Naive thymus-derived CD8-positive, alpha-beta T cell (primary cell): Measurements from ENCODE around the gene ADNP. TPM values are rescaled to one million over a fixed set of nuclear protein-coding genes. Genes with fewer than 3 reads are reported as not detected.

Experiments used
- ATAC-seq, 2 donors: fragments of 150-1000 bp; cut with Tn5 transposase in 1 of 2; sonication (Bioruptor Pico), chemical (Tn5 transposase) in 1 of 2; 1 replicate in 1 of 2; 2 replicates in 1 of 2; pipeline ENCODE4 v1.10.0; 2021; ENCODE audit warnings: mild to moderate bottlenecking in 2 of 2, moderate library complexity in 2 of 2
- POLR2A ChIA-PET: fragments of 350-600 bp; sonication (Branson Sonifier 250); formaldehyde crosslinking; loops from one replicate; lab custom pipeline; 2021; ENCODE audit warnings: antibody characterized with exemption; lab: Charles Lee
- DNase-seq, 10 donors: peaks; one replicate each; pipeline versions ENCODE4 v3.0.0 to v3.0.0-alpha.2; 2020 to 2022
- H3K27ac Mint-ChIP-seq, 10 donors: one replicate each; pipeline ENCODE4 v1.8.0; 2020 to 2022; ENCODE audit warnings: mild to moderate bottlenecking in 10 of 10, mixed read lengths in 10 of 10, moderate library complexity in 4 of 10, inconsistent platforms in 1 of 10
- H3K27me3 Mint-ChIP-seq, 5 donors: one replicate each; pipeline ENCODE4 v1.8.0; 2021 to 2022; ENCODE audit warnings: mixed read lengths in 5 of 5
- H3K36me3 Mint-ChIP-seq, 3 donors: one replicate each; pipeline ENCODE4 v1.8.0; 2020 to 2022; ENCODE audit warnings: mixed read lengths in 3 of 3, mild to moderate bottlenecking in 2 of 3, inconsistent platforms in 1 of 3
- H3K4me1 Mint-ChIP-seq, 4 donors: one replicate each; pipeline ENCODE4 v1.8.0; 2021 to 2022; ENCODE audit warnings: mixed read lengths in 4 of 4
- H3K4me3 Mint-ChIP-seq, 10 donors: one replicate each; pipeline ENCODE4 v1.8.0; 2020 to 2022; ENCODE audit warnings: mild to moderate bottlenecking in 10 of 10, mixed read lengths in 10 of 10, moderate library complexity in 6 of 10, inconsistent platforms in 1 of 10
- H3K9me3 Mint-ChIP-seq, 9 donors: one replicate each; pipeline ENCODE4 v1.8.0; 2020 to 2022; ENCODE audit warnings: mixed read lengths in 9 of 9, mild to moderate bottlenecking in 3 of 9, inconsistent platforms in 1 of 9, moderate library complexity in 1 of 9
- polyA plus RNA-seq, 3 donors: library from polyadenylated mRNA; unstranded; fragments of 300-500 nt; fragmentation: Illumina TruSeq; gene quantifications; one replicate each; pipeline ENCODE4 v1.2.3, GENCODE V29; 2021
- total RNA-seq, 8 experiments: library from RNA in 2 of 8; stranded (reverse) in 2 of 8; gene quantifications; one replicate each; pipeline ENCODE4 v1.2.3 and lab custom pipeline; 2021 to 2026

ADNP gene
- total and polyA plus RNA-seq, 5 experiments from 2014 or later: 6.3 to 73.8 (median 10.9) TPM

DNA sequence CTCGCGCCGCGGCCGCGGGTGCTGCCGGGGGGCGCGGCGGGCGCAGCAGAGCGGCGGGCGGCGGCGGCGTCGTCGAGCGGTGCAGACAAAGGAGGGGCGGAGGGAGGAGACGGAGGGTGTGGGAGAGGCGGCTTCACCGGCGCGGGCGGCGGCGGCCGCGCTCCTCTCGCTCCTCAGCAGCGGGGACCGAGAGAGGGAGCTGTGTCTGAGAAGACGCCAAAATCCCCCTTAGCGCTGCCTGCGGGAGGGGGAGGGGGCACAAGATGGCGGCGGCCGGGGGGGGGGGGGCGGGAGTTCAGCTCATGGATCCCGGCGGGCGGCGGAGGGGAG, 296 bp downstream of the ADNP start:
- H3K27ac Mint-ChIP-seq: peak overlapping the region; percentile 86 to 99 (median 99)
- H3K9me3 Mint-ChIP-seq: no peaks in the 10 kb centered on the region
- no peaks in the 10 kb centered on the region for H3K27me3 Mint-ChIP-seq
- peak; percentile 59 for ATAC-seq
- peaks cover 14 to 47% (median 42%) of the 10 kb centered on the region in 4 donors for H3K4me1 Mint-ChIP-seq
- H3K36me3 Mint-ChIP-seq: peaks cover 0 to 49% (median 8%) of the 10 kb centered on the region in 3 donors
- H3K4me3 Mint-ChIP-seq: peak overlapping the region; percentile 77 to 98 (median 89)
- peak in 4 of 10 donors; percentile 72 to 78 (median 75) for DNase-seq
- POLR2A ChIA-PET: interaction anchor here (0.6 to 10.8 kb wide), 30 partner anchors 9 to 1261 kb away, joined by 3 to 272 read pairs (median 4); partner anchors contain the start of genes BCAS4, DPM1, MOCS3 and PARD6B

DNA sequence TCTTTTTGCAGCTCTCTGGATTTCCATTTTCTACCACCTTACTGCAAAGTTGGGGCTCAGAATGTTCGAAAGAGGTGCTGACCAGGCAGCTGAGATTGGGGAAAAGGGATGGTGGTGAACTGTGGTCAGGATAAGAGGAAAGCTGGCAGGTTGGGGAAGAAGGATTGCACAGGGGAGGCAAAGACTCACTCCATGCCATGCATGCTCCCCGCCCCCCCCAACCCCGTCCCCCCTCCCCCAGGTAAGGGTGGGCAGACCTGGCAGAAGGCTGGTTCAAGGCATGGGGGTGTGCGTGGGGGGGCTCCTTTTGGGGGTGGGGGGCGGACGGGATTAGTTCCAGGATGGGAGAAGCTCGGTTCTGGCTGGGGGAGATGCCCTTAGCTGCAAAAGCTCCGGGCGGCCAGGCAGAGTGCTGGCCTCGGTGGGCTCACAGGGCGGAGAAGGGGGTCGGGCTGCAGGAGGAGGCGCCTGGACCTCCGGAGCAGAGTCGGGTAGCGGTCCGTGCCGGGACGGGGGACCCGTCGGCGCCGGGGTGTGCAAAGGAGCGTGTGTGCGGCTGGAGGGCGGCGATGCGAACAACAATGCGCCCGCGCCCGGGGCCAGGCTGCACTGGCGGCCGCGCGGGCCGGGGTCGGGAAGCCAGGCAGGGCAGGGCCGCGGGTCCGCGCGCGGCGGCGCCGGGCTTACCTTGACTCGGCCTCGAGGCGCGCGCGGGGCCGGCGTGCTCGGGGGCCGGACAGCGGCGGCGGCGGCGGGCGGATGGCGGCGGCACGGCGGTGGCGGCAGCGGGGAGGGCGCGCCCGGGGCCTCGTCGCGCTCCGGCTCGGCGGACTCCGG, 880 bp downstream of the ADNP start:
- DNase-seq: peak in 4 of 10 donors; percentile 11 to 65 (median 31)
- H3K27me3 Mint-ChIP-seq: no peaks in the 10 kb centered on the region
- no peaks in the 10 kb centered on the region for H3K9me3 Mint-ChIP-seq
- peak; percentile 2 to 13 for ATAC-seq
- H3K4me3 Mint-ChIP-seq: peak overlapping the region; percentile 87 to 98 (median 93)
- peaks cover 0 to 49% (median 8%) of the 10 kb centered on the region in 3 donors for H3K36me3 Mint-ChIP-seq
- H3K4me1 Mint-ChIP-seq: peaks cover 18 to 53% (median 48%) of the 10 kb centered on the region in 4 donors
- POLR2A ChIA-PET: interaction anchor here (0.5 to 10.8 kb wide), 24 partner anchors 8 to 1261 kb away, joined by 3 to 272 read pairs (median 4); partner anchors contain the start of genes BCAS4, DPM1, MOCS3 and PARD6B
- H3K27ac Mint-ChIP-seq: peak overlapping the region; percentile 90 to 98 (median 96)

DNA sequence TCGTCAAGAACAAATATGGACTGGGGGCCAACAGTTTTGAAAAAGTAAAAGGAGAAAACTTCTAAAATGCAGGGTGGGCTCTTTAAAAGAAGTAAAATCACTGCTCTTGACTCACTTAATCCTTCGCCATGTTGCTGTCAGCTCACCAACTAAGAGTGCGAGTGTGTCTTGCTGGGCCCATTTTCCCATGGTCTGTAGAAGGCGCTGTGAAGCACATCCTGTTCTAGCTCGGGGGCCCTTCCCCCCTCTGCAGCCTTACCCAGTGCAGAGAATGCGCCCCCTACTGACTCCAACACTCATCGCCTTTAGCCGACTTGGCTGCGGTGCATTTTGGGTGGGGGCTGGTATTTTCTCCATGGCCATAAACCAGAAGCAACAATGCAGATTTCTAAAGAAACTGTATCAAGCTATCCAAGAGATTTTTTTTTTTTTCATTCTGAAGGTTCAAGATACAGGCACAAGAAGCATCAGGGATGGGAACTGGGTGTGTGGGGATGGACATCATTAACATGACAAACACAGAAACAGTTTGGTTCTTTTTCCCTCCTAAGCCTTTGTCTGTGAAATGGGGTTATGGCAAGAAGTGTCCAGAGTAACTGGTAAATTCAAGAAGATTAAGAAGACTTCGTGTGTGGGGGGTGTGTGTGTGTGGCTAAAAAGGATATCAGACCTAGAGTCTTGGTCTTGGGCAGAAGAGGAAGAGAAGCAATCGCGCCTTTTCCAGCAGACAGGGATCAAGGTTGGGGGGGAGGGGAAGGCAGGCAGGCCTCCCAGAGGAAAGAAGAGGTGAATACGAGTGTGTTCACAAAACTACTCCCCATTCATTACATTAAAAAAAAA, 1.7 kb downstream of the ADNP start:
- ATAC-seq (peak; percentile 50 to 69), DNase-seq (peak; percentile 79 to 96 (median 91))
- POLR2A ChIA-PET: interaction anchor here (0.5 to 10.8 kb wide), 11 partner anchors 9 to 199 kb away, joined by 3 to 272 read pairs (median 5); partner anchors contain the start of genes BCAS4, DPM1 and MOCS3
- peak overlapping the region; percentile 89 to 98 (median 96) for H3K27ac Mint-ChIP-seq
- no peaks in the 10 kb centered on the region for H3K9me3 Mint-ChIP-seq
- H3K36me3 Mint-ChIP-seq: peaks cover 0 to 45% (median 8%) of the 10 kb centered on the region in 3 donors
- peaks cover 23 to 60% (median 56%) of the 10 kb centered on the region in 4 donors for H3K4me1 Mint-ChIP-seq
- peak overlapping the region; percentile 86 to 98 (median 93) for H3K4me3 Mint-ChIP-seq
- no peaks in the 10 kb centered on the region for H3K27me3 Mint-ChIP-seq

DNA sequence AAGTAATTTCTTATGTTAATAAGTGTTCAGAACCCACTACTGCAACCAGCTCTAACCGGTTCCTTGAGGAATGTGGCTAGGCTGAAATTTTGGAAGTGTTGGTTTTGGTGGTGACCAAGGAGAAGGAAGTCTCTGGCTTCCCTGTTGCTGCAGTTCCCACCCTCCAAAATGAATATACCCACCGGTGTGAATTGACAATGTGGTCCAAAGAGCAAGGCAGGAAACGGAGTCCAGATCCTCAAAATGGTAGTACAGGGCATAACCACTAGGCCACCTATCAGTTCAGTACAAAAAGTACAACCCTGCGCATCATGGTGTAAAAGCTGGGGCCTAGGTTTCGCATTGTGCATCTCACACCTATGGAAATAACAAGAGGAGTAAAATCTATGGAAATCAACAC, 2.8 kb downstream of the ADNP start:
- Mint-ChIP-seq H3K27ac (peak overlapping the region in 9 of 10 donors; percentile 65 to 98 (median 96)), H3K4me3 (peak overlapping the region; percentile 25 to 98 (median 90)), H3K27me3 (no peaks in the 10 kb centered on the region), H3K36me3 (peaks cover 0 to 46% (median 8%) of the 10 kb centered on the region in 3 donors), H3K4me1 (peaks cover 23 to 71% (median 66%) of the 10 kb centered on the region in 4 donors), H3K9me3 (no peaks in the 10 kb centered on the region)
- POLR2A ChIA-PET: interaction anchor here (1.4 to 10.8 kb wide), 5 partner anchors 25 to 136 kb away, joined by 5 to 272 read pairs (median 69); partner anchors contain the start of genes BCAS4, DPM1 and MOCS3
- ATAC-seq (no peak), DNase-seq (no peak)

DNA sequence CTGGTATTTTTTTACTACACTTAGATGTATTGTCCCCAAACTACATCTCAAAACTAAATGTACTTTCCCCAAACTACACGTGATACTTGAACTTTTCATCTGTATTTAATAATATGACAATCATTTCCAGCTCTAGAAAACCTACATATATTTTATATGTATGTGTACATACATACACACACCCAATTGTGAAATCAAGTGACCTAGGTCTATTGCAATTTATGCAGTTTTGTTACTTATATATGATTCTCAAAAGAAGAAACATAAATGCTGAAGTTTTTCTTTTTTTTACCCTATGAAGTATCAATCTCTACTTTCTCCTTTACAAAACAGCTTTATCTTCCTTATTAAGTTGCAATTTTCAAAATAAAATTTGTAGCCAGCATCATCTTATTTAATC, 4.7 kb downstream of the ADNP start:
- H3K4me3 Mint-ChIP-seq: peak overlapping the region in 4 of 10 donors; percentile 8 to 36 (median 23)
- POLR2A ChIA-PET: interaction anchor here (0.5 to 10.8 kb wide), 5 partner anchors 11 to 1441 kb away, joined by 3 to 272 read pairs (median 4); partner anchors contain the start of gene BCAS4
- ATAC-seq: no peak
- peaks cover 23 to 82% (median 77%) of the 10 kb centered on the region in 4 donors for H3K4me1 Mint-ChIP-seq
- peak overlapping the region in 2 of 10 donors; percentile 46 to 96 for H3K27ac Mint-ChIP-seq
- H3K27me3 Mint-ChIP-seq: no peaks in the 10 kb centered on the region
- H3K36me3 Mint-ChIP-seq: peaks cover 0 to 55% (median 8%) of the 10 kb centered on the region in 3 donors
- no peak for DNase-seq
- H3K9me3 Mint-ChIP-seq: no peaks in the 10 kb centered on the region

DNA sequence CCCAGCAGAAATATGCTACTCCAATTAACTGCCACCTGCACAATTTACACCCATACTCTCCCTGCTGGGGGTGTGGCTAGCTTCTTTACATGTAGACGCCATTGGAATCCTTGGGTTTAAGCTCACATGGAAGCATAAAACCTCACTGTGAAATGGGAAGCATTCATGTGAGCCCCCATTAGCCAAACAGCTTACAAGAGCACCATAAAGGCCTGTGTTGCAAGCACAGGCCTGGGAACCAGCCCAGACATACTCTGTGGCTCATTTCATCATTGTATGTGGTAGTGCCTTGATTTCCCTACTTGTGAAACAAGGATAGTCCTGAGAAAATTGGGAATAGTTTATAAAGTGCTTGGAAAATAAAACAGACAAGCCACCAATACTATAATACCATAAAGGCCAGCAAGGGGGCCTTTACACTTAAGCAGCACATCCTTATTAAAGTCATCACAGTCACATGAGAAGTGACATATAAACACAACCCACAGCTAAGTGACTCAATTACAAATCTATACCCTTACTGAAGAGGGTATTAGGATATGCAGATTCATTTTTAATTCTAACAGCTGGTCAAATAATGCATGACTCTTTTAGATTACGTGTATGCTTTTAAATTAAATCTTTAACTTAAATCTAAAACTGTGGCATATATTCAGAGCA, 6.8 kb downstream of the ADNP start:
- ATAC-seq (no peak), DNase-seq (no peak)
- POLR2A ChIA-PET: interaction anchor here (10.8 kb wide), 1 partner anchor 132 kb away, joined by 272 read pairs; the partner anchor contains the start of gene BCAS4
- Mint-ChIP-seq H3K4me1 (peaks cover 21 to 93% (median 90%) of the 10 kb centered on the region in 4 donors), H3K9me3 (no peaks in the 10 kb centered on the region), H3K36me3 (peaks cover 0 to 66% (median 8%) of the 10 kb centered on the region in 3 donors), H3K27ac (peak overlapping the region in 8 of 10 donors; percentile 14 to 96 (median 66)), H3K27me3 (no peaks in the 10 kb centered on the region), H3K4me3 (peak overlapping the region in 3 of 10 donors; percentile 2 to 48 (median 31))

DNA sequence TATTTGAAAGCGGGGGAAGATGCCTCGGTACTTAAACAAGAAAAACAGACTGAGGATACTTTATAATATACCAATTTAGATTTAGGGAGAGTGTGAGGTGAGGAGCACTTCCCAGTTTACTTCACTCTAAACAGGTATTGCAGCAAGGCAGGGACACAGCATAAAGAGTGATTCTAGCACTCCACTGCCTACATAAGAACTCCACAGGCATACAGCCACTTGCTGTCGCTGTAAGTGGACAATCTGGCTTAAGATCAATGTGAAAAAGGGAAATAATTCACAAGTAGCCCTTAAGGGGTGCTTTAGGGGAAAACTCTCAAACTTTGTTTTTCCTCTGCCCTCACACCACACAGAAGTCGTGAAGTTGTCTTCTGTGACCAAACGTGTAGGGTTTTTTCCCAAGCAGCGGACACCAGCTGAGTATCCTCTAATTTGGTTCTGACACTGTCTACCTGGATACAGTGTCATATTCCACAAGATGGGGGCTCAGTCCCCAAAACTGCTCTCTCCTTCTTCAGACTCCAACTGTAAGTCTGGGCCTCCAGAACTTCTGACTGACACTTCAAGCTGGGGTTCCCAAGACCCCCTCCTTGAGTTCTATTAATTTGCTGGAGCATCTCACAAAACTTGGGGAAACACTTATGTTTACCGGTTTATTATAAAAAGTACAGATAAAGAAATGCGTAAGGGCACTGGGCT, 9.3 kb downstream of the ADNP start:
- H3K4me3 Mint-ChIP-seq: peak overlapping the region in 5 of 10 donors; percentile 10 to 36 (median 14)
- H3K27ac Mint-ChIP-seq: peak overlapping the region; percentile 56 to 91 (median 78)
- no peaks in the 10 kb centered on the region for H3K9me3 Mint-ChIP-seq
- ATAC-seq: no peak
- H3K27me3 Mint-ChIP-seq: no peaks in the 10 kb centered on the region
- POLR2A ChIA-PET: interaction anchor here (1.1 to 1.5 kb wide), 3 partner anchors 8 to 19 kb away, joined by 4 to 6 read pairs (median 5); partner anchors contain the start of gene ADNP
- peaks cover 28 to 93% (median 90%) of the 10 kb centered on the region in 4 donors for H3K4me1 Mint-ChIP-seq
- no peak for DNase-seq
- H3K36me3 Mint-ChIP-seq: peaks cover 0 to 57% (median 3%) of the 10 kb centered on the region in 3 donors

DNA sequence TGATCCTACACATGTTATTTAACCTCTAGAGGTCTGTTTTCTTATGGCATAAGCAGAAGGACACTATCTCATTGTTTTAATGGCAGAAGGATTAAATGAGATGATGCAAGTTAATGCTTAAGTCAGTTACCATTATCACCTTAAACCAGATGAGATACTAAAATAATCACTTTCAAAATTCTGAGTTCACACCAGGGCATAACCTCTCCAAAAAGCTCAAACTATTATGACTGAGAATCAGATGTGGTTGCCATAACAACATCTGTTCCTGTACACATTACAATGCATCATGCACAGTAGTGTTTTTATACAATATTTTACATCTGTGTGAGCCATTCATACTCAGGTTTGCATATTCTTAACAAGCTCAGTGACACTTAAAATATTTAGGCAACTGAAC, 10.2 kb downstream of the ADNP start:
- Mint-ChIP-seq H3K27ac (peak overlapping the region; percentile 56 to 88 (median 68)), H3K4me1 (peaks cover 35 to 95% (median 91%) of the 10 kb centered on the region in 4 donors), H3K4me3 (peak overlapping the region in 3 of 10 donors; percentile 9 to 30 (median 27)), H3K27me3 (no peaks in the 10 kb centered on the region), H3K9me3 (no peaks in the 10 kb centered on the region), H3K36me3 (peaks cover 0 to 60% (median 3%) of the 10 kb centered on the region in 3 donors)
- peak in 3 of 10 donors; percentile 19 to 38 (median 26) for DNase-seq
- POLR2A ChIA-PET: interaction anchor here (1.5 kb wide), 1 partner anchor 9 kb away, joined by 5 read pairs; no protein-coding TSS in a partner anchor
- peak; percentile 72 to 82 for ATAC-seq

DNA sequence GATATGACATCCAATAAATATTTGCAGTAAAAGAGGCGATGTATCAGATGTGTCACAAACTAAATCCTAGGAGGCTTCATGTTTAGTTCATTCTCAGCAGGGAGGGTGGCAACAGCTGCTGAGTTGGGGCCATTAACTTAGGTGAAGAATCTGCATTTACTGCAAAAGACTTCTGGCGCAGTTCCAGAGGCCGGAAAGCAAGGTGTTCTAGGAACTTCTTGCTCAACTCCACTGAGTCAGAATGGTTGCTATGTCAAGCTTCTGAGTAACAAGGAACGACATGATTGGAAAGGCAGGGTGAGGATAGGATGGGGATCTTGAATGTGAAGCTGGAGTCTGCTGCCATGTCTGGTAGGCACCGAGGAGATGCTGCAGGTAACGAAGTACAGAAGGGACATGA, 11.7 kb downstream of the ADNP start:
- Mint-ChIP-seq H3K27me3 (no peaks in the 10 kb centered on the region), H3K4me3 (peak overlapping the region in 6 of 10 donors; percentile 12 to 62 (median 46)), H3K4me1 (peaks cover 31 to 93% (median 89%) of the 10 kb centered on the region in 4 donors), H3K27ac (peak overlapping the region; percentile 4 to 89 (median 65)), H3K36me3 (peaks cover 0 to 56% (median 3%) of the 10 kb centered on the region in 3 donors), H3K9me3 (no peaks in the 10 kb centered on the region)
- no peak for ATAC-seq
- no peak for DNase-seq
- POLR2A ChIA-PET: interaction anchor here (0.6 to 1.3 kb wide), 3 partner anchors 12 to 125 kb away, joined by 3 to 5 read pairs (median 4); partner anchors contain the start of gene ADNP

DNA sequence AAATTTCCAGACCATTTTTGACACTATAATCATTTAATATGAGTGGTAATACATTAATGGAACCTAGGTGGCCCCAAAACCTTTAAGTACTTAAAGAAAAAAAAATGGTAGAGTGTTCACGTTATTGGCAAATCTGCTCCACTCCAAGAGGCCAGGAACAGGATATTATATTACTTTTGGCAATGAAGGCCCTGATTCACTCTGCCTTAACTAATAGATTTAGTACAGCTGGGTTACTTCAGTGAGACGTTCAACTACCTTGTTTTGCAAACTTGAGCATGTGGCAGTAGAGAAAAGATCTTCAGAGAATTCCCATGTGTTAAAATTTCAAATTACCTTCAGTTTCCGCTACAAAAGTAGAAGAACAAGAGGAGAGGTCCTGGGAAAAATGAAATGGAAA, 12.8 kb downstream of the ADNP start:
- DNase-seq: no peak
- Mint-ChIP-seq H3K4me3 (peak overlapping the region in 5 of 10 donors; percentile 11 to 76 (median 42)), H3K27me3 (no peaks in the 10 kb centered on the region), H3K4me1 (peaks cover 40 to 94% (median 91%) of the 10 kb centered on the region in 4 donors), H3K9me3 (no peaks in the 10 kb centered on the region), H3K36me3 (peaks cover 0 to 57% (median 3%) of the 10 kb centered on the region in 3 donors), H3K27ac (peak overlapping the region in 8 of 10 donors; percentile 31 to 74 (median 50))
- ATAC-seq: no peak
- POLR2A ChIA-PET: interaction anchor here (0.8 kb wide), 1 partner anchor 9 kb away, joined by 4 read pairs; no protein-coding TSS in a partner anchor
